GM12878 (cell line): ENCODE results near the gene GPI. TPM values are rescaled to one million over a fixed set of nuclear protein-coding genes. Genes with fewer than 3 reads are reported as not detected.

Experiments
- ATAC-seq: fragments of 200-7000 bp; cut with Tn5 transposase; 3 replicates; pipeline ENCODE4 v1.9.1; 2020; ENCODE audit warnings: mild to moderate bottlenecking, moderate library complexity
- BruUV-seq: library from RNA; stranded (reverse); fragments of 400-500 nt; replicated peaks from 2 replicates; lab custom pipeline; 2021; lab: Mats Ljungman, UMichigan
- CTCF ChIA-PET: fragments of 300-600 bp; sonication (Branson Sonifier 250); formaldehyde crosslinking; extraction: SDS; loops from one replicate; lab custom pipeline; 2021; ENCODE audit warnings: inconsistent platforms; lab: Yijun Ruan, JAX
- POLR2A ChIA-PET: fragments of 350-600 bp; formaldehyde crosslinking; extraction: SDS; loops from one replicate; lab custom pipeline; 2021; ENCODE audit warnings: inconsistent platforms; lab: Charles Lee
- RAD21 ChIA-PET: fragments of 300-600 bp; sonication (Branson Sonifier 250); formaldehyde crosslinking; loops from one replicate; lab custom pipeline; 2023; ENCODE audit warnings: antibody characterized with exemption; ENCODE audit not compliant: unreplicated experiment; lab: Charles Lee
- SMC1A ChIA-PET: fragments of 300-600 bp; sonication (Branson Sonifier 250); formaldehyde crosslinking; loops from one replicate; lab custom pipeline; 2023; ENCODE audit not compliant: unreplicated experiment, uncharacterized antibody; lab: Charles Lee
- DNase-seq: peaks from one replicate; pipeline ENCODE4 v3.0.0-alpha.2; 2011; ENCODE audit warnings: low read depth, low spot score
- FAIRE-seq: peaks from 3 replicates; lab custom pipeline; 2011; peaks lifted over from hg19 to GRCh38; lab: Jason Lieb, UNC
- H2AFZ ChIP-seq: 2 replicates; pipeline ENCODE4 v1.6.0; 2011; ENCODE audit warnings: low read depth, low read length, control low read depth; ENCODE audit not compliant: control insufficient read depth
- H3K27ac ChIP-seq: 2 replicates; pipeline ENCODE4 v1.5.1; 2011; ENCODE audit warnings: control low read depth; ENCODE audit not compliant: control insufficient read depth, insufficient read depth
- H3K27me3 ChIP-seq, 2 experiments: replicated peaks in 1 of 2; 2 replicates each; pipeline versions ENCODE4 v1.6.0 to v1.6.1; 2011; ENCODE audit warnings: low read length in 1 of 2; ENCODE audit not compliant: control insufficient read depth in 2 of 2, insufficient read depth in 2 of 2
- H3K36me3 ChIP-seq, 2 experiments: 2 replicates each; pipeline ENCODE4 v1.5.1; 2011; ENCODE audit warnings: low read length in 1 of 2; ENCODE audit not compliant: control insufficient read depth in 2 of 2, insufficient read depth in 2 of 2
- H3K4me1 ChIP-seq: 2 replicates; pipeline ENCODE4 v1.6.1; 2011; ENCODE audit warnings: mild to moderate bottlenecking, low read length, moderate library complexity, mixed read lengths; ENCODE audit not compliant: control insufficient read depth, insufficient read depth
- H3K4me2 ChIP-seq: 2 replicates; pipeline ENCODE4 v1.6.0; 2011; ENCODE audit warnings: control low read depth; ENCODE audit not compliant: control insufficient read depth, insufficient read depth
- H3K4me3 ChIP-seq: fragments of 200-600 bp; sonication (generic); 2 replicates; pipeline ENCODE4 v1.5.1; 2016
- H3K79me2 ChIP-seq: 2 replicates; pipeline ENCODE4 v1.6.0; 2011; ENCODE audit warnings: low read length; ENCODE audit not compliant: control insufficient read depth, insufficient read depth
- H3K9ac ChIP-seq: 2 replicates; pipeline ENCODE4 v1.8.0; 2011; ENCODE audit warnings: low read length, control low read depth, mixed read lengths; ENCODE audit not compliant: control insufficient read depth, insufficient read depth
- H3K9me3 ChIP-seq: replicated peaks from 3 replicates; pipeline ENCODE4 v1.5.1; 2011; ENCODE audit warnings: mild to moderate bottlenecking, low read length; ENCODE audit not compliant: control insufficient read depth, insufficient read depth
- H4K20me1 ChIP-seq: 2 replicates; pipeline ENCODE4 v1.6.0; 2011; ENCODE audit not compliant: control insufficient read depth, insufficient read depth
- BACH1 ChIP-seq: fragments of 450-650 bp; IDR thresholded peaks from 2 replicates; pipeline ENCODE4 v1.6.1; 2017; ENCODE audit warnings: mild to moderate bottlenecking, borderline replicate concordance
- BHLHE40 ChIP-seq, 2 experiments: fragments of 450-650 bp in 1 of 2; IDR thresholded peaks; 2 replicates each; pipeline ENCODE4 v1.6.1; 2011 to 2017; ENCODE audit warnings: low read depth in 2 of 2, borderline replicate concordance in 1 of 2, improper control_type of control experiment in 1 of 2, low read length in 1 of 2, mild to moderate bottlenecking in 1 of 2
- EGR1 ChIP-seq, 2 experiments: IDR thresholded peaks; 1 replicate in 1 of 2; 2 replicates in 1 of 2; pipeline ENCODE4 v1.6.1; 2011 to 2012; ENCODE audit warnings: low read depth in 2 of 2, low read length in 2 of 2, borderline replicate concordance in 1 of 2, mild to moderate bottlenecking in 1 of 2, moderate library complexity in 1 of 2
- EP300 ChIP-seq, 2 experiments: fragments of 150-350 bp in 1 of 2; IDR thresholded peaks; 2 replicates each; pipeline ENCODE4 v1.6.1; 2011 to 2012; ENCODE audit warnings: low read depth in 2 of 2, low read length in 2 of 2, borderline replicate concordance in 1 of 2, improper control_type of control experiment in 1 of 2, inconsistent platforms in 1 of 2; ENCODE audit not compliant: control insufficient read depth in 1 of 2
- LARP7 ChIP-seq: fragments of 450-650 bp; IDR thresholded peaks from 2 replicates; pipeline ENCODE4 v1.6.1; 2017; ENCODE audit warnings: mild to moderate bottlenecking
- MXI1 ChIP-seq: fragments of 150-350 bp; IDR thresholded peaks from 2 replicates; pipeline ENCODE4 v1.6.1; 2011; ENCODE audit warnings: low read depth, mild to moderate bottlenecking, inconsistent platforms, low read length, improper control_type of control experiment
- MYB ChIP-seq: fragments of 150-350 bp; IDR thresholded peaks from 2 replicates; pipeline ENCODE4 v1.6.1; 2014; ENCODE audit warnings: mild to moderate bottlenecking, low read depth, low read length, borderline replicate concordance
- MYC ChIP-seq: IDR thresholded peaks from 2 replicates; pipeline ENCODE4 v1.6.1; 2011; ENCODE audit warnings: mild to moderate bottlenecking, low read length, moderate library complexity, inconsistent platforms; ENCODE audit not compliant: insufficient read depth, insufficient replicate concordance, insufficient read length, severe bottlenecking
- NKRF ChIP-seq: fragments of 450-650 bp; conservative IDR thresholded peaks from 2 replicates; pipeline ENCODE4 v1.6.1; 2017; ENCODE audit warnings: mild to moderate bottlenecking, moderate library complexity
- SIN3A ChIP-seq: IDR thresholded peaks from 2 replicates; pipeline ENCODE4 v1.6.1; 2012; ENCODE audit warnings: low read depth, low read length, improper control_type of control experiment
- ZNF274 ChIP-seq: IDR thresholded peaks from one replicate; pipeline ENCODE4 v1.8.0; 2011; ENCODE audit not compliant: insufficient read length, insufficient read depth
- WGBS: methylation state at CpG from one replicate; pipeline ENCODE4 v1.1.6; 2016; ENCODE audit warnings: low lambda C conversion rate; ENCODE audit not compliant: insufficient replicate concordance, insufficient coverage; ENCODE audit errors: missing lambda C conversion rate; 5-methylcytosine and 5-hydroxymethylcytosine counted together
- in situ Hi-C: fragments of 300-500 bp; cut with MboI; formaldehyde crosslinking; loops from 9 replicates; pipeline ENCODE4 v1.14.3; 2018; ENCODE audit warnings: mixed read lengths
- intact Hi-C: fragments of 100-400 bp; cut with micrococcal nuclease; formaldehyde crosslinking; loops from one replicate; pipeline ENCODE4 v1.14.2; 2022; ENCODE audit not compliant: unreplicated experiment
- polyA plus RNA-seq, 11 experiments: library from polyadenylated mRNA; depleted of rRNA in 4 of 11; unstranded in 6 of 11; stranded (reverse) in 5 of 11; fragments of >200 nt; fragmentation: Nextera tagmentation in 4 of 11; fragmentation: Illumina TruSeq in 1 of 11; extraction: Ambion mirVana in 4 of 11; extraction: Trizol in 1 of 11; gene quantifications; 1 replicate in 1 of 11; 2 replicates in 10 of 11; pipeline versions ENCODE4 v1.2.1 to v1.2.3, GENCODE V29; 2011 to 2016; ENCODE audit warnings: inconsistent platforms in 2 of 11, missing spikeins in 2 of 11, low read depth in 1 of 11
- total RNA-seq, 4 experiments: library from RNA; depleted of rRNA in 3 of 4; stranded (reverse); fragments of >200 nt in 3 of 4; fragmentation: Illumina TruSeq in 1 of 4; extraction: Trizol in 1 of 4; gene quantifications; 2 replicates each; pipeline versions ENCODE4 v1.2.1 to v1.2.3, GENCODE V29; 2013 to 2021

GPI gene
- total and polyA plus RNA-seq, 10 of the 15 experiments (the other 5 are each of a cell fraction or from before 2014, with no cell fraction given), result 124 to 400 (median 190) TPM

DNA sequence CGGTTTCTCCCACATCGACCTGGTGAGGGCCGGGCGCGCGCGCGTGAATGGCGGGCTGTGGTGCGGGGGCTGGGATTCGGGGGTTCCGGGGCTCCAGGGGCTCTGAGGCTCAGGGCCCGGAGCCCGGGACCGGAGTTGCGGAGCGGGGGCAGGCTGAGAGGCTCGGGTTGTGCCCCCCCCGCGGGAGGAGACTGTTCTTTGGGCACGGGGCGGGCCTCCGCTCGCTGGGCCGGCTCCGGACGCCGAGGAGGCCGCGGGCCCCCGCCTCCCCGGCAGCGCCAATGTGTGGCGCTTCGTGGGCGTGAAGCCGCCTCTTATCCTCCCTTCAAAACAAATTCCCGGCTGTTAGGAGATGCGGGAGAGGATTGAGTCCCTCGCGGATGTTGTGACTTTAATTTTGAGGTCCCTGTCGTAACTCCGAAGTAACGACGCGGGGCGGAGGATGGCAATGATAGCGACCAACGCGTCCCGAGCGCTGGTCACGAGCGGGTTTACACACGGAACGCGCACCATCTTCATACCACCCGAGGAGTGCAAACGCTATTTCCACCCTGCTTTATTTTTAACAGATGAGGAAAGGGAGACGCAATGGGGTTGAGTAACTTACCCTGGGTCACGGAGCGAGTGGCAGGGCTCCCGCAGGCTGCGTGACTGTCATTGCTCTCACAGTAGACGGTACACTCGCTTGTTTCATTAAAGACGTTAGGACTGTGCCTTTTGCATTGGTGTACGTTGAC lies 63.7 kb downstream of the GPI start:
- Histone ChIP-seq H3K9ac (peak overlapping the region; percentile 88), H3K4me2 (peak overlapping the region; percentile 36), H3K4me1 (no peaks in the 10 kb centered on the region), H3K27me3 (no peaks in the 10 kb centered on the region), H3K9me3 (no peaks in the 10 kb centered on the region), H3K4me3 (peak overlapping the region; percentile 86), H3K36me3 (peaks cover 2 to 3% of the 10 kb centered on the region in 2 experiments; a peak in 2 of 4 replicates), H3K27ac (peak overlapping the region; percentile 85), H4K20me1 (no peaks in the 10 kb centered on the region; the same call in 1 of the 2 replicates), H3K79me2 (peaks cover 52% of the 10 kb centered on the region), H2AFZ (peak overlapping the region; percentile 70)
- ChIA-PET CTCF (interaction anchor here (0.6 to 1.2 kb wide), 2 partner anchors 84 to 1020 kb away, joined by 3 read pairs; no protein-coding TSS in a partner anchor), RAD21 (interaction anchor here (0.6 to 1.0 kb wide), 4 partner anchors 15 to 82 kb away, joined by 3 to 4 read pairs (median 4); no protein-coding TSS in a partner anchor), SMC1A (no interaction called here), POLR2A (interaction anchor here (0.6 to 1.3 kb wide), 5 partner anchors 19 to 245 kb away, joined by 3 to 4 read pairs (median 4); no protein-coding TSS in a partner anchor)
- TF ChIP-seq NKRF (peak; percentile 59; the same call in 1 of the 2 replicates), EP300 (IDR thresholded peaks at IDR 0.05; ENCODE audit: borderline replicate concordance in 1 of 2, control insufficient read depth in 1 of 2, low read depth in 2 of 2, low read length in 2 of 2) (no peak), MYB (no peak), MYC (peak; percentile 16), ZNF274 (no peak), SIN3A (0 out of 2 replicates have a peak, but pooled peaks have one; percentile 31), MXI1 (0 out of 2 replicates have a peak, but pooled peaks have one; percentile 1), LARP7 (0 out of 2 replicates have a peak, but pooled peaks have one; percentile 20), BACH1 (peak; percentile 35; the same call in 1 of the 2 replicates), BHLHE40 (IDR thresholded peaks at IDR 0.05; ENCODE audit: borderline replicate concordance in 1 of 2, low read depth in 2 of 2, low read length in 1 of 2) (peak; percentile 34 to 53; a peak in 2 of 4 replicates), EGR1 (IDR thresholded peaks at IDR 0.05; ENCODE audit: borderline replicate concordance in 1 of 2, low read depth in 2 of 2, low read length in 2 of 2) (peak in 1 of 2 experiments; percentile 48; a peak in 1 of 3 replicates)
- DNase-seq (no peak), FAIRE-seq (peak; percentile 13), ATAC-seq (peak; percentile 73)
- no TSS peak for BruUV-seq
- in situ Hi-C loops, result no loop called here
- intact Hi-C loops, result loop anchor here (2.0 to 10.0 kb wide), 2 partner anchors 24 to 244 kb away; partner anchors contain the start of gene PDCD2L
- WGBS, result under 1% methylated on average over 53 of the region's 68 CpGs
